NCI-H128 (cell line): Measurements from ENCODE around the gene SPATS2L.

Experiments
- DNase-seq: peaks from one replicate; lab custom pipeline; 2025; ENCODE audit not compliant: unreplicated experiment; lab: John Stamatoyannopoulos, UW

SPATS2L gene

GRCh38 chr2:200348897-200349563 lies 42.5 kb downstream of the SPATS2L start:
- no peak for DNase-seq

GRCh38 chr2:200349868-200350267 lies 43.4 kb downstream of the SPATS2L start:
- DNase-seq = no peak

- DNase-seq = no peak
These were observed 44.4 kb downstream of the SPATS2L start for GRCh38 chr2:200350850-200351285.

GRCh38 chr2:200351815-200352214 lies 45.3 kb downstream of the SPATS2L start:
- no peak for DNase-seq

- no peak for DNase-seq
These were observed 46.1 kb downstream of the SPATS2L start for GRCh38 chr2:200352636-200353035.

- no peak for DNase-seq
These were observed 46.6 kb downstream of the SPATS2L start for GRCh38 chr2:200353120-200353519.

GRCh38 chr2:200353874-200354273 lies 47.4 kb downstream of the SPATS2L start:
- no peak for DNase-seq

GRCh38 chr2:200354833-200355751 lies 48.6 kb downstream of the SPATS2L start:
- DNase-seq = no peak

GRCh38 chr2:200356321-200356720 lies 49.8 kb downstream of the SPATS2L start:
- no peak for DNase-seq

- DNase-seq = no peak
These were observed 50.4 kb downstream of the SPATS2L start for GRCh38 chr2:200356857-200357384.

- DNase-seq = no peak
These were observed 51.4 kb downstream of the SPATS2L start for GRCh38 chr2:200357845-200358244.

GRCh38 chr2:200359552-200359951 lies 53.1 kb downstream of the SPATS2L start:
- DNase-seq = no peak

GRCh38 chr2:200360364-200360763 lies 53.9 kb downstream of the SPATS2L start:
- DNase-seq = no peak

- DNase-seq = no peak
These were observed 55.9 kb downstream of the SPATS2L start for GRCh38 chr2:200362202-200362917.

GRCh38 chr2:200363279-200363678 lies 56.8 kb downstream of the SPATS2L start:
- no peak for DNase-seq

- no peak for DNase-seq
These were observed 57.6 kb downstream of the SPATS2L start for GRCh38 chr2:200364142-200364541.

- DNase-seq = no peak
These were observed 58.1 kb downstream of the SPATS2L start for GRCh38 chr2:200364620-200365019.

GRCh38 chr2:200365209-200365608 lies 58.7 kb downstream of the SPATS2L start:
- no peak for DNase-seq

GRCh38 chr2:200367155-200367554 lies 60.7 kb downstream of the SPATS2L start:
- no peak for DNase-seq

- no peak for DNase-seq
These were observed 63.4 kb downstream of the SPATS2L start for GRCh38 chr2:200369886-200370285.

GRCh38 chr2:200373231-200373630 lies 66.7 kb downstream of the SPATS2L start:
- no peak for DNase-seq
